MG63 (cell line): ENCODE measurements around the gene VASP. TPM values are rescaled to one million over a fixed set of nuclear protein-coding genes. Genes with fewer than 3 reads are reported as not detected.

Experiments
- DNase-seq: peaks from one replicate; pipeline ENCODE4 v3.0.0-alpha.2; 2020
- H3K27me3 ChIP-seq: fragments of 250-450 bp; sonication (Bioruptor Pico); 2 replicates; pipeline ENCODE4 v1.5.1; 2020; ENCODE audit warnings: mild to moderate bottlenecking, moderate library complexity
- H3K36me3 ChIP-seq: fragments of 250-450 bp; sonication (Bioruptor Pico); 2 replicates; pipeline ENCODE4 v1.5.1; 2020; ENCODE audit warnings: mild to moderate bottlenecking, moderate library complexity
- H3K4me3 ChIP-seq: fragments of 250-450 bp; sonication (Bioruptor Pico); 2 replicates; pipeline ENCODE4 v1.5.1; 2020; ENCODE audit warnings: mild to moderate bottlenecking, moderate library complexity
- H3K9me3 ChIP-seq: fragments of 250-450 bp; sonication (Bioruptor Pico); 2 replicates; pipeline ENCODE4 v1.5.1; 2020; ENCODE audit warnings: mild to moderate bottlenecking, moderate library complexity
- total RNA-seq: library from RNA; depleted of rRNA; stranded (reverse); fragments of >200 nt; shearing (Covaris generic); gene quantifications from 2 replicates; pipeline ENCODE4 v1.2.3, GENCODE V29; 2014; ENCODE audit warnings: low replicate concordance

The VASP gene
- total RNA-seq, 1 experiment from 2014 or later, result 196 TPM

GRCh38 chr19:45518469-45518826 is 11.2 kb downstream of the VASP start:
- H3K4me3 ChIP-seq, result no peak overlapping the region
- DNase-seq, result no peak
- H3K9me3 ChIP-seq, result no peaks in the 10 kb centered on the region
- no peaks in the 10 kb centered on the region for H3K27me3 ChIP-seq
- peaks cover 76% of the 10 kb centered on the region for H3K36me3 ChIP-seq

GRCh38 chr19:45522010-45522941 is 15.0 kb downstream of the VASP start:
- DNase-seq, result no peak
- Histone ChIP-seq H3K9me3 (no peaks in the 10 kb centered on the region), H3K36me3 (peaks cover 78% of the 10 kb centered on the region), H3K27me3 (no peaks in the 10 kb centered on the region), H3K4me3 (no peak overlapping the region)

DNA sequence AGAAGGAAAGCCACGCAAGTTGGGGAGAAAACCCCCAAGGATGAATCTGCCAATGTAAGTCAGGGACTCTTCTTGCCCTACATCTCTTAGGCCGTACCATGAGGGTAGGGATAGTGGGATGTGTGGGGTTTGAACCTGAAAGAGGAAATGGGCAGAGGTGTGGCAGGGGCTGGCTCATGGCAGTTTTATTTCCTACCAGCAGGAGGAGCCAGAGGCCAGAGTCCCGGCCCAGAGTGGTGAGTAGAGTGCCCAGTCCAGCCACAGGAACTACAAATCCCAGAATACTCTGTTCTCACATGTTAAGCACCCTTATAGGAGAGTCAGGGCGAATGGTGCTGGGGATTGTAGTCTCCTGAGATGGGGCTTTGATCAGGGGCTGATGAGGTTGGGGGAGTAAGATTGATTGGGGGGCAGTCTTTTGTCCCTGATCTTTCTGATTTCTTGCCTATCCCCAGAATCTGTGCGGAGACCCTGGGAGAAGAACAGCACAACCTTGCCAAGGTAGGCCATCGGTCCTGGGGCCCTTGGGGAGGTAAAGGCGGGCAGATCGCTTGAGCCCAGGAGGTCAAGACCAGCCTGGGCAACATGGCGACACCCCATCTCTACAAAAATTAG is 16.5 kb downstream of the VASP start:
- H3K9me3 ChIP-seq, result no peaks in the 10 kb centered on the region
- peak; percentile 69 for DNase-seq
- H3K36me3 ChIP-seq, result peaks cover 80% of the 10 kb centered on the region
- no peak overlapping the region for H3K4me3 ChIP-seq
- H3K27me3 ChIP-seq, result no peaks in the 10 kb centered on the region

- Histone ChIP-seq H3K27me3 (no peaks in the 10 kb centered on the region), H3K4me3 (no peak overlapping the region), H3K9me3 (no peaks in the 10 kb centered on the region), H3K36me3 (peaks cover 74% of the 10 kb centered on the region)
- DNase-seq, result no peak
Measured at GRCh38 chr19:45524575-45525129, 17.4 kb downstream of the VASP start.

DNA sequence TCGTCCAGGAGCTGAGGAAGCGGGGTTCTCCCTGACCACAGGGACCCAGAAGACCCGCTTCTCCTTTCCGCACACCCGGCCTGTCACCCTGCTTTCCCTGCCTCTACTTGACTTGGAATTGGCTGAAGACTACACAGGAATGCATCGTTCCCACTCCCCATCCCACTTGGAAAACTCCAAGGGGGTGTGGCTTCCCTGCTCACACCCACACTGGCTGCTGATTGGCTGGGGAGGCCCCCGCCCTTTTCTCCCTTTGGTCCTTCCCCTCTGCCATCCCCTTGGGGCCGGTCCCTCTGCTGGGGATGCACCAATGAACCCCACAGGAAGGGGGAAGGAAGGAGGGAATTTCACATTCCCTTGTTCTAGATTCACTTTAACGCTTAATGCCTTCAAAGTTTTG is 18.9 kb downstream of the VASP start:
- Histone ChIP-seq H3K4me3 (no peak overlapping the region), H3K9me3 (no peaks in the 10 kb centered on the region), H3K27me3 (no peaks in the 10 kb centered on the region), H3K36me3 (peaks cover 63% of the 10 kb centered on the region)
- peak; percentile 83 for DNase-seq

GRCh38 chr19:45526971-45527370 is 19.7 kb downstream of the VASP start:
- H3K27me3 ChIP-seq, result no peaks in the 10 kb centered on the region
- peaks cover 59% of the 10 kb centered on the region for H3K36me3 ChIP-seq
- no peak for DNase-seq
- peaks cover 7% of the 10 kb centered on the region; the same call in 1 of the 2 replicates for H3K9me3 ChIP-seq
- H3K4me3 ChIP-seq, result no peak overlapping the region

GRCh38 chr19:45527731-45528130 is 20.5 kb downstream of the VASP start:
- Histone ChIP-seq H3K27me3 (no peaks in the 10 kb centered on the region), H3K4me3 (no peak overlapping the region), H3K36me3 (peaks cover 56% of the 10 kb centered on the region), H3K9me3 (peaks cover 7% of the 10 kb centered on the region; the same call in 1 of the 2 replicates)
- DNase-seq, result no peak

- peaks cover 7% of the 10 kb centered on the region; the same call in 1 of the 2 replicates for H3K9me3 ChIP-seq
- H3K4me3 ChIP-seq, result no peak overlapping the region
- peaks cover 54% of the 10 kb centered on the region for H3K36me3 ChIP-seq
- H3K27me3 ChIP-seq, result no peaks in the 10 kb centered on the region
- DNase-seq, result no peak
Measured at GRCh38 chr19:45528149-45528743, 21.0 kb downstream of the VASP start.

DNA sequence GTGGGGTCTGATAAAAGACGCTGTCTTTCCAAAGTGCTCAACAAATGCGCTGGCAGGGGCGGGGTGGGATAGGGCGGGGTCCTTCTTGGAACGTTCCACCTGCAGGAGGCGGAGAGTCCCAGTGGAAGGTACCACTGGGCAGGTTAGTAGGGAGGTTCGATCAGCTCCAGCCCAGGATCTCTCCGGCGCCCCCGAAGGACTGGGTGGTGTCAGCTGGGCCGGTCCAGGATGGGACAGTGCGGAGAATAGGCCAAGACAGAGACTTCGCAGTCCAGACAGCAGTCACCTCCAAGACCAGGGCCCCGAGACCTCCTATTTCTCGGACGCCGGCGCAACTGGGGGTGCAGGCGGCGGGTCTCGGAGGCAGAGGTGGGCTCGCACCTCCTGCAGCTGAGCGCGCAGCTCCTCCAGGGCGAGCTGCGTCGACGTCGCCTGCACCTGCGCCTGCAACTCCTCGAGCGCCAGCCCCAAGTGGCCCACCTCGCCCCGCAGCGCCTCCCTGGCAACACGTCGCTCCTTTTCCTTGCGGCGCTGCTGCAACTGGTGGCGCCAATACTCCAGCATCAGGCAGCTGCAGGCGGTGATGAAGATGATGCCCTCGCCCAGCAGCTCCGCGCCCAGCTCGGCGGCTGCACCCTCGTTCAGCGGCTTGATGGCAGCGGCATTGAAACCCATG is 21.6 kb downstream of the VASP start:
- peaks cover 49% of the 10 kb centered on the region for H3K36me3 ChIP-seq
- H3K4me3 ChIP-seq, result no peak overlapping the region
- DNase-seq, result peak; percentile 24

GRCh38 chr19:45529420-45529785 is 22.1 kb downstream of the VASP start:
- no peak overlapping the region for H3K4me3 ChIP-seq
- DNase-seq, result no peak
- H3K27me3 ChIP-seq, result no peaks in the 10 kb centered on the region
- H3K9me3 ChIP-seq, result peaks cover 7% of the 10 kb centered on the region; the same call in 1 of the 2 replicates
- H3K36me3 ChIP-seq, result peaks cover 44% of the 10 kb centered on the region

More for the DNA sequence above, 21.6 kb downstream of the VASP start:
- Histone ChIP-seq H3K27me3 (no peaks in the 10 kb centered on the region), H3K9me3 (peaks cover 7% of the 10 kb centered on the region; the same call in 1 of the 2 replicates)

GRCh38 chr19:45531349-45531748 is 24.1 kb downstream of the VASP start:
- DNase-seq, result no peak
- peaks cover 8% of the 10 kb centered on the region; the same call in 1 of the 2 replicates for H3K9me3 ChIP-seq
- H3K36me3 ChIP-seq, result peaks cover 25% of the 10 kb centered on the region
- no peak overlapping the region for H3K4me3 ChIP-seq
- no peaks in the 10 kb centered on the region for H3K27me3 ChIP-seq

- Histone ChIP-seq H3K27me3 (no peaks in the 10 kb centered on the region), H3K4me3 (no peak overlapping the region), H3K9me3 (0 out of 2 replicates have a peak, but pooled peaks cover 2% of the 10 kb centered on the region), H3K36me3 (no peaks in the 10 kb centered on the region)
- no peak for DNase-seq
Measured at GRCh38 chr19:45539459-45539858, 32.2 kb downstream of the VASP start.

- no peak overlapping the region for H3K4me3 ChIP-seq
- no peaks in the 10 kb centered on the region for H3K9me3 ChIP-seq
- H3K27me3 ChIP-seq, result no peaks in the 10 kb centered on the region
- no peak for DNase-seq
- H3K36me3 ChIP-seq, result no peaks in the 10 kb centered on the region
Measured at GRCh38 chr19:45542234-45542668, 35.0 kb downstream of the VASP start.

- Histone ChIP-seq H3K27me3 (no peaks in the 10 kb centered on the region), H3K36me3 (no peaks in the 10 kb centered on the region), H3K9me3 (no peaks in the 10 kb centered on the region), H3K4me3 (no peak overlapping the region)
- no peak for DNase-seq
Measured at GRCh38 chr19:45547211-45547770, 40.0 kb downstream of the VASP start.

GRCh38 chr19:45547965-45548609 is 40.8 kb downstream of the VASP start:
- no peak overlapping the region for H3K4me3 ChIP-seq
- H3K36me3 ChIP-seq, result peaks cover 7% of the 10 kb centered on the region
- H3K9me3 ChIP-seq, result no peaks in the 10 kb centered on the region
- no peaks in the 10 kb centered on the region for H3K27me3 ChIP-seq
- DNase-seq, result peak; percentile 94

- DNase-seq, result no peak
- peaks cover 9% of the 10 kb centered on the region for H3K36me3 ChIP-seq
- no peaks in the 10 kb centered on the region for H3K27me3 ChIP-seq
- H3K4me3 ChIP-seq, result no peak overlapping the region
- no peaks in the 10 kb centered on the region for H3K9me3 ChIP-seq
Measured at GRCh38 chr19:45553464-45553863, 46.2 kb downstream of the VASP start.
